Measurements from ENCODE around the gene DAND5.

Gene DAND5

GRCh38 chr19:13007292-13008045, 38.1 kb downstream of the DAND5 start:
- in situ Hi-C loops (cut with HindIII; ENCODE audit: low sequenced_read_pairs), result loop anchor here (5.0 kb wide), 1 partner anchor 55 kb away; no protein-coding TSS in a partner anchor

GRCh38 chr19:13008926-13009787, 39.8 kb downstream of the DAND5 start:
- in situ Hi-C loops (cut with HindIII; ENCODE audit: low sequenced_read_pairs), result loop anchor here (5.0 kb wide), 1 partner anchor 53 kb away; no protein-coding TSS in a partner anchor

- in situ Hi-C loops (cut with HindIII; ENCODE audit: low sequenced_read_pairs), result no loop called here
Measured at GRCh38 chr19:13010038-13010991, 40.9 kb downstream of the DAND5 start.

GRCh38 chr19:13010992-13011652, 41.7 kb downstream of the DAND5 start:
- in situ Hi-C loops (cut with HindIII; ENCODE audit: low sequenced_read_pairs), result no loop called here

GRCh38 chr19:13011653-13012389, 42.4 kb downstream of the DAND5 start:
- in situ Hi-C loops (cut with HindIII; ENCODE audit: low sequenced_read_pairs), result no loop called here

GRCh38 chr19:13012390-13012689, 43.0 kb downstream of the DAND5 start:
- in situ Hi-C loops (cut with HindIII; ENCODE audit: low sequenced_read_pairs), result no loop called here

- in situ Hi-C loops (cut with HindIII; ENCODE audit: low sequenced_read_pairs), result no loop called here
Measured at GRCh38 chr19:13012690-13013608, 43.6 kb downstream of the DAND5 start.

- in situ Hi-C loops (cut with HindIII; ENCODE audit: low sequenced_read_pairs), result no loop called here
Measured at GRCh38 chr19:13013649-13014048, 44.3 kb downstream of the DAND5 start.

GRCh38 chr19:13014101-13014920, 44.9 kb downstream of the DAND5 start:
- in situ Hi-C loops (cut with HindIII; ENCODE audit: low sequenced_read_pairs), result no loop called here

GRCh38 chr19:13014921-13015280, 45.5 kb downstream of the DAND5 start:
- in situ Hi-C loops (cut with HindIII; ENCODE audit: low sequenced_read_pairs), result no loop called here

- in situ Hi-C loops (cut with HindIII; ENCODE audit: low sequenced_read_pairs), result no loop called here
Measured at GRCh38 chr19:13015361-13016223, 46.2 kb downstream of the DAND5 start.

- in situ Hi-C loops (cut with HindIII; ENCODE audit: low sequenced_read_pairs), result no loop called here
Measured at GRCh38 chr19:13016245-13016627, 46.9 kb downstream of the DAND5 start.

GRCh38 chr19:13016628-13017305, 47.4 kb downstream of the DAND5 start:
- in situ Hi-C loops (cut with HindIII; ENCODE audit: low sequenced_read_pairs), result no loop called here

GRCh38 chr19:13017306-13018034, 48.1 kb downstream of the DAND5 start:
- in situ Hi-C loops (cut with HindIII; ENCODE audit: low sequenced_read_pairs), result no loop called here

GRCh38 chr19:13018035-13018914, 48.9 kb downstream of the DAND5 start:
- in situ Hi-C loops (cut with HindIII; ENCODE audit: low sequenced_read_pairs), result no loop called here

Measured in endothelial cell of hepatic sinusoid (primary cell).